Lung (tissue), 12 donors: ENCODE data around the gene SLX9. TPM values are rescaled to one million over a fixed set of nuclear protein-coding genes. Genes with fewer than 3 reads are reported as not detected.

Source experiments
- ATAC-seq: fragments of 200-7000 bp; cut with Tn5 transposase; one replicate; pipeline ENCODE4 v1.9.1; 2020; ENCODE audit warnings: moderate number of reproducible peaks; ENCODE audit not compliant: insufficient read depth, low FRiP score
- DNase-seq, 3 donors: peaks; one replicate each; pipeline ENCODE4 v3.0.0-alpha.2; 2013 to 2017
- H3K27ac ChIP-seq, 2 donors: one replicate each; pipeline ENCODE4 v1.5.1; 2013; ENCODE audit warnings: mild to moderate bottlenecking in 2 of 2, moderate library complexity in 2 of 2, control low read depth in 1 of 2, inconsistent platforms in 1 of 2, low read depth in 1 of 2, low read length in 1 of 2
- H3K27me3 ChIP-seq, 3 donors: one replicate each; pipeline ENCODE4 v1.5.1; 2013; ENCODE audit warnings: low read length in 2 of 3; ENCODE audit not compliant: control insufficient read depth in 3 of 3, insufficient read depth in 3 of 3
- H3K36me3 ChIP-seq, 4 donors: one replicate each; pipeline ENCODE4 v1.5.1; 2013; ENCODE audit warnings: low read length in 4 of 4, mild to moderate bottlenecking in 1 of 4, moderate library complexity in 1 of 4; ENCODE audit not compliant: control insufficient read depth in 4 of 4, insufficient read depth in 4 of 4
- H3K4me1 ChIP-seq, 5 donors: one replicate each; pipeline ENCODE4 v1.5.1; 2013; ENCODE audit warnings: low read length in 5 of 5, mild to moderate bottlenecking in 2 of 5, moderate library complexity in 1 of 5; ENCODE audit not compliant: control insufficient read depth in 5 of 5, insufficient read depth in 5 of 5
- H3K4me3 ChIP-seq: one replicate; pipeline ENCODE4 v1.5.1; 2013; ENCODE audit warnings: mild to moderate bottlenecking, control low read depth, moderate library complexity
- H3K9ac ChIP-seq, 2 donors: one replicate each; pipeline ENCODE4 v1.5.1; 2013; ENCODE audit warnings: low read length in 2 of 2, control low read depth in 1 of 2; ENCODE audit not compliant: insufficient read depth in 1 of 2
- H3K9me3 ChIP-seq, 4 donors: one replicate each; pipeline ENCODE4 v1.5.1; 2013; ENCODE audit warnings: low read length in 3 of 4, mild to moderate bottlenecking in 1 of 4, moderate library complexity in 1 of 4; ENCODE audit not compliant: control insufficient read depth in 4 of 4, insufficient read depth in 3 of 4
- WGBS, 2 donors: extraction: QIAGEN DNeasy Blood & Tissue Kit; methylation state at CpG; one replicate each; pipeline ENCODE4 v1.1.7; 2013; 5-methylcytosine and 5-hydroxymethylcytosine counted together
- polyA plus RNA-seq, 2 donors: library from polyadenylated mRNA; stranded (reverse); fragments of 200-250 nt; gene quantifications; one replicate each; pipeline ENCODE4 v1.2.1, GENCODE V29; 2013
- total RNA-seq, 2 donors: library from RNA; depleted of rRNA in 1 of 2; stranded (reverse); fragments of >200 nt in 1 of 2; gene quantifications; one replicate each; pipeline ENCODE4 v1.2.1, GENCODE V29; 2014 to 2021
- TF ChIP-seq, protein P1 (sequence below): IDR thresholded peaks from 2 replicates; pipeline ENCODE4 v1.5.1; 2012; ENCODE audit warnings: mild to moderate bottlenecking; ENCODE audit errors: control extremely low read depth, extremely low read depth
- donor health status: control.
- donor health status: control.
- donor health status: Bipolar disorder and iron deficiency.
- donor health status: healthy.
- donor health status: DM: yes; HTN: yes; CAD: no.

Gene SLX9
- total and polyA plus RNA-seq, 4 donors = 10.3 to 36.9 (median 27.0) TPM

GRCh38 chr21:44983421-44984206, 43.8 kb downstream of the SLX9 start:
- TF ChIP-seq, protein P1, sequence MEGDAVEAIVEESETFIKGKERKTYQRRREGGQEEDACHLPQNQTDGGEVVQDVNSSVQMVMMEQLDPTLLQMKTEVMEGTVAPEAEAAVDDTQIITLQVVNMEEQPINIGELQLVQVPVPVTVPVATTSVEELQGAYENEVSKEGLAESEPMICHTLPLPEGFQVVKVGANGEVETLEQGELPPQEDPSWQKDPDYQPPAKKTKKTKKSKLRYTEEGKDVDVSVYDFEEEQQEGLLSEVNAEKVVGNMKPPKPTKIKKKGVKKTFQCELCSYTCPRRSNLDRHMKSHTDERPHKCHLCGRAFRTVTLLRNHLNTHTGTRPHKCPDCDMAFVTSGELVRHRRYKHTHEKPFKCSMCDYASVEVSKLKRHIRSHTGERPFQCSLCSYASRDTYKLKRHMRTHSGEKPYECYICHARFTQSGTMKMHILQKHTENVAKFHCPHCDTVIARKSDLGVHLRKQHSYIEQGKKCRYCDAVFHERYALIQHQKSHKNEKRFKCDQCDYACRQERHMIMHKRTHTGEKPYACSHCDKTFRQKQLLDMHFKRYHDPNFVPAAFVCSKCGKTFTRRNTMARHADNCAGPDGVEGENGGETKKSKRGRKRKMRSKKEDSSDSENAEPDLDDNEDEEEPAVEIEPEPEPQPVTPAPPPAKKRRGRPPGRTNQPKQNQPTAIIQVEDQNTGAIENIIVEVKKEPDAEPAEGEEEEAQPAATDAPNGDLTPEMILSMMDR = no peak
- 92 to 93% methylated on average over 20 of the region's 22 CpGs for WGBS, 2 donors
- ATAC-seq (no peak), DNase-seq (peak in 2 of 3 donors; percentile 43 to 45)
- Histone ChIP-seq H3K9ac (no peak overlapping the region), H3K36me3 (no peaks in the 10 kb centered on the region), H3K9me3 (no peaks in the 10 kb centered on the region), H3K27ac (peak overlapping the region in 1 of 2 donors; percentile 43), H3K4me1 (peaks cover 0 to 65% (median 0%) of the 10 kb centered on the region in 5 donors), H3K27me3 (no peaks in the 10 kb centered on the region), H3K4me3 (no peak overlapping the region)

DNA sequence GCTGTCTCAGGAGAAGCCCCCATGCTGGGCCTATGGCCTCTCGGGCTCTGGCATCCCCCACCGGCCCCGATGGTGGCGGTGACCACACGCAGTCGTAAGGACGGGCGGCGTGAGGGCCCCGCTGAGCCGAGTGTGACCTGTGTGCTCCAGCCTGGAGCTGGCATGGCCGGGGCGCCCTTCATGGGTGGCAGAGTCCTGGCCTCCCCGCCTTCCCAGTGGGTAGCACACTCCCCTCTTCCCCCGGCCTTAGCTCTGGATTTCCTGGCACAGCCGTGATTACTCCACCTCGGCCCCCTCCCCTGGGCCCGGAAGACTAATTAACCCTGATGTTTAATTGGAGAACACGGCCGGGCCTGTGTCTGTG, 44.6 kb downstream of the SLX9 start:
- peaks cover 0 to 73% (median 3%) of the 10 kb centered on the region in 5 donors for H3K4me1 ChIP-seq
- H3K9me3 ChIP-seq = no peaks in the 10 kb centered on the region
- DNase-seq (no peak), ATAC-seq (no peak)
- H3K9ac ChIP-seq = peak overlapping the region in 1 of 2 donors; percentile 13
- no peak overlapping the region for H3K4me3 ChIP-seq
- TF ChIP-seq, protein P1 = no peak
- H3K36me3 ChIP-seq = no peaks in the 10 kb centered on the region
- H3K27me3 ChIP-seq = no peaks in the 10 kb centered on the region
- no peak overlapping the region for H3K27ac ChIP-seq
- WGBS, 2 donors = 69 to 72% methylated on average over 20 of the region's 20 CpGs

GRCh38 chr21:44984792-44985440, 45.1 kb downstream of the SLX9 start:
- WGBS, 2 donors = 63 to 64% methylated on average over 25 to 26 of the region's 26 CpGs
- H3K9me3 ChIP-seq = no peaks in the 10 kb centered on the region
- H3K4me1 ChIP-seq = peaks cover 0 to 76% (median 8%) of the 10 kb centered on the region in 5 donors
- no peak for ATAC-seq
- H3K36me3 ChIP-seq = no peaks in the 10 kb centered on the region
- no peaks in the 10 kb centered on the region for H3K27me3 ChIP-seq
- DNase-seq = no peak
- no peak overlapping the region for H3K27ac ChIP-seq
- TF ChIP-seq, protein P1 = no peak
- H3K4me3 ChIP-seq = no peak overlapping the region
- H3K9ac ChIP-seq = peak overlapping the region in 1 of 2 donors; percentile 13
